Gastrocnemius medialis (tissue), 4 donors: Measurements from ENCODE around the gene GRK1. TPM values are rescaled to one million over a fixed set of nuclear protein-coding genes. Genes with fewer than 3 reads are reported as not detected.

Experiments
- ATAC-seq, 2 donors: fragments of 150-250 bp; one replicate each; pipeline ENCODE4 v1.9.1; 2016
- DNase-seq, 2 donors: peaks; one replicate each; pipeline ENCODE4 v3.0.0-alpha.2; 2019
- H3K27ac ChIP-seq, 4 donors: fragments of 200-600 bp; sonication (generic); 1 replicate in 1 of 4; 2 replicates in 3 of 4; pipeline ENCODE4 v1.5.1; 2016 to 2018; ENCODE audit warnings: mild to moderate bottlenecking in 2 of 4, moderate library complexity in 1 of 4
- H3K27me3 ChIP-seq, 3 donors: fragments of 200-600 bp; sonication (generic) in 2 of 3; 1 replicate in 1 of 3; 2 replicates in 2 of 3; pipeline versions ENCODE4 v1.5.1 to v1.6.0; 2016 to 2019; ENCODE audit warnings: mild to moderate bottlenecking in 1 of 3, moderate library complexity in 1 of 3
- H3K36me3 ChIP-seq, 2 donors: fragments of 200-600 bp; sonication (generic) in 1 of 2; one replicate each; pipeline ENCODE4 v1.5.1; 2017 to 2018
- H3K4me1 ChIP-seq, 2 donors: fragments of 200-600 bp; sonication (generic) in 1 of 2; one replicate each; pipeline ENCODE4 v1.5.1; 2016 to 2017; ENCODE audit warnings: mild to moderate bottlenecking in 2 of 2
- H3K4me3 ChIP-seq, 4 donors: fragments of 200-600 bp; sonication (generic) in 3 of 4; 1 replicate in 1 of 4; 2 replicates in 3 of 4; pipeline ENCODE4 v1.5.1; 2016 to 2019; ENCODE audit warnings: mild to moderate bottlenecking in 2 of 4
- H3K9me3 ChIP-seq, 3 donors: fragments of 200-600 bp; sonication (generic) in 2 of 3; 1 replicate in 1 of 3; 2 replicates in 2 of 3; pipeline ENCODE4 v1.5.1; 2016 to 2019
- POLR2A ChIP-seq, 2 donors: fragments of 450-650 bp; IDR thresholded peaks; one replicate each; pipeline ENCODE4 v1.6.1; 2017; ENCODE audit warnings: antibody characterized with exemption in 2 of 2, mild to moderate bottlenecking in 2 of 2, moderate library complexity in 2 of 2
- in situ Hi-C, 4 donors: fragments of 200-750 bp; cut with MboI; loops; one replicate each; pipeline versions ENCODE4 v1.15.0 to v1.8.0; 2017; ENCODE audit warnings: low sequenced_read_pairs in 4 of 4
- intact Hi-C: fragments of 100-400 bp; cut with DNase I; formaldehyde crosslinking; loops from one replicate; pipeline ENCODE4 v1.15.1; 2023; ENCODE audit warnings: low total_unique reads
- total RNA-seq, 4 donors: library from RNA; depleted of rRNA; stranded (reverse); fragments of >200 nt; gene quantifications; one replicate each; pipeline versions ENCODE4 v1.1.0 to v1.2.3, GENCODE V29; 2016
- TF ChIP-seq, protein P1 (sequence below), 5 experiments: fragments of 450-650 bp in 3 of 5; fragments of 200-600 bp in 2 of 5; sonication (generic) in 2 of 5; IDR thresholded peaks in 4 of 5; conservative IDR thresholded peaks in 1 of 5; 1 replicate in 4 of 5; 2 replicates in 1 of 5; pipeline ENCODE4 v1.5.1; 2016 to 2019; ENCODE audit warnings: antibody characterized with exemption in 5 of 5, mild to moderate bottlenecking in 3 of 5, moderate library complexity in 3 of 5

Gene GRK1
- total RNA-seq, 4 donors from 2014 or later, result 0.10 TPM; not detected in 3

DNA sequence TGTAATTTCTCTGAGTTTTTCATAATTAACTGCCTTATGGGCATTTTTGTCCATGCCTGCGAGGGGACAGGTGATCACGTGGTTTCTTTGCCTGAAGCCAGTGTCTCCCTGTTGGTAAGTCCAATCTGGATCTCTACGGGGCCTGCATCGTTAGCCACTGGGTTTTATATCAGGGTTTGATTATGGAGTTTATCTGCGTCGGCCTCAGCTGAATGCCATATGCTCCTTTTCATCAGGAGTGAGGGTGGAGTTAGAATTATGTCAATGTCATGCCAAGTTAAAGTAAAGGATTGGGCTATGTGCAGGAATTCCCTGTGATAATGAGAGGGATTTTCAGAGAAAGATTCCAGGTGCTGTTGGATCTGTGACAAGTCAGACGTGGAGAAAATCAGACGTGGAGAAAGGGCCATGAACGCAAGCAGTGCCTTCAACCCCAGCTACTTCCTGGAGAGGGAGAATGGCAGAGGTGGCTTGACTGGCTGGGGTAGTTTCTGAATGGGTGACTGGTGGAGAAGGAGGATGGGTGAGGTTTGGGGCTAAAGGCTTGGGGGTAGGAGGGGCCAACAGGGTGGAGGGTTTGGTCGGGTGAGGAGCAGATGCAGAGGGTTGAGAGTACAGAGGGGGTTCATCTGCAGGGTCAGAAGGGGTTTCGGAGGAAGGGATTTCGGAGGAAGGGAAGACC is 116.3 kb downstream of the GRK1 start:
- Histone ChIP-seq H3K9me3 (no peaks in the 10 kb centered on the region), H3K27me3 (no peaks in the 10 kb centered on the region), H3K27ac (no peak overlapping the region), H3K36me3 (no peaks in the 10 kb centered on the region), H3K4me1 (no peaks in the 10 kb centered on the region), H3K4me3 (no peak overlapping the region)
- ATAC-seq (no peak), DNase-seq (no peak)
- in situ Hi-C loops, result no loop called here
- no peak for TF ChIP-seq POLR2A (IDR thresholded peaks at IDR 0.05)
- TF ChIP-seq, protein P1, sequence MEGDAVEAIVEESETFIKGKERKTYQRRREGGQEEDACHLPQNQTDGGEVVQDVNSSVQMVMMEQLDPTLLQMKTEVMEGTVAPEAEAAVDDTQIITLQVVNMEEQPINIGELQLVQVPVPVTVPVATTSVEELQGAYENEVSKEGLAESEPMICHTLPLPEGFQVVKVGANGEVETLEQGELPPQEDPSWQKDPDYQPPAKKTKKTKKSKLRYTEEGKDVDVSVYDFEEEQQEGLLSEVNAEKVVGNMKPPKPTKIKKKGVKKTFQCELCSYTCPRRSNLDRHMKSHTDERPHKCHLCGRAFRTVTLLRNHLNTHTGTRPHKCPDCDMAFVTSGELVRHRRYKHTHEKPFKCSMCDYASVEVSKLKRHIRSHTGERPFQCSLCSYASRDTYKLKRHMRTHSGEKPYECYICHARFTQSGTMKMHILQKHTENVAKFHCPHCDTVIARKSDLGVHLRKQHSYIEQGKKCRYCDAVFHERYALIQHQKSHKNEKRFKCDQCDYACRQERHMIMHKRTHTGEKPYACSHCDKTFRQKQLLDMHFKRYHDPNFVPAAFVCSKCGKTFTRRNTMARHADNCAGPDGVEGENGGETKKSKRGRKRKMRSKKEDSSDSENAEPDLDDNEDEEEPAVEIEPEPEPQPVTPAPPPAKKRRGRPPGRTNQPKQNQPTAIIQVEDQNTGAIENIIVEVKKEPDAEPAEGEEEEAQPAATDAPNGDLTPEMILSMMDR (IDR thresholded peaks at IDR 0.05 in 4 of 5, conservative IDR thresholded peaks at IDR 0.05 in 1 of 5), result no peak
- intact Hi-C loops, result no loop called here

DNA sequence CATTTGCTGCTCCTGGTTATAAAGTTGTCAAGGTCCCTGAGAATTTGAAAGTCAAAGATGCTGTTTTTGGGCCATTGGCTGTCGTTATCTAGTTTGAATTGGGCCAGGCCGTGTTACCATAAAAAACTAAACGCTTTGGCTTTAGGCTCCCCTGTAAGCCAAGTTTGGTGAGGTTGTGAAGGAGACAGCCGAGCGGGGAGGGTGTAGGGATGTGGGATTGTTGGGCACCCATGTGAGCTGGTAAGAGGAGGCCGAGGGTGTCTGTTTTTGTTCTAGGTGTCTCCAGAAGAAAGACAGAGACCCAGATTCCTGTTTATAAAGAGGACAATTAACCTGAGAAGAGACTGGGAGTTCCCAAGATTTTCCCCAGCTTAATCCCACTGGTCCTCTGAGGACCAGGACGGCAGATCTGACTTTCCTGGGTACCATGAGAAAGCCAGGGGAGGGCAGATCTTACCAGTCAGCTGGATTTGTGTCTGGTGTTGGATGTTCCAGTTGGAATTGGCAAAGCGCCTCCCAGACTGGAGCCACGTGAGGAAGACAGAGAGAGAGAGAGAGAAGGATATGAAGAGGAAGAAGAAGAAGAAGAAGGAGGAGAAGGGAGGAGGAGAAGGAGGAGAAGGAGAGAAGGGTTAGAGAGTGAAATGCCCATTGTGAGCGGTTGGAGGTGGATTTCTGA is 117.1 kb downstream of the GRK1 start:
- ATAC-seq (no peak), DNase-seq (no peak)
- intact Hi-C loops, result no loop called here

DNA sequence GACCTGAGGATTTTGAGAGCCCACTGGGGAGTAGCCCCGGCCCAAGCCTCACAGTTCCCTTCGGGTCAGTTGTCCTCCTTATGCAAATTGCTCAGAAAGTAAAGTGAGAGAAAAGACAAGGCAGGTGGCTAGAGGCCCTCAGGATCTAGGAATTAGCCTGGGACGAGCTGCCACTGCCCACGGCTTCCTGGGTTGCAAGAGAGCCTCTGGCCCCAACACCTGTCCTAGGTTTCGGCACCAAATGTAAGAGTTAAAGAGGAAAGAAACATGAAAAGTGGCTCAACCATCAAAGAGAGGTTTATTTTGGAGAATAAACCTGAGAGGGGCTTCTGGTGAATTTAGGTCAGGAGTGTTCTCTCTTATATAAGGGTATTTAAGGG is 117.6 kb downstream of the GRK1 start:
- Histone ChIP-seq H3K36me3 (no peaks in the 10 kb centered on the region), H3K4me3 (no peak overlapping the region), H3K9me3 (no peaks in the 10 kb centered on the region), H3K27ac (no peak overlapping the region), H3K4me1 (no peaks in the 10 kb centered on the region), H3K27me3 (peaks cover 0 to 4% (median 0%) of the 10 kb centered on the region in 3 donors)
- no peak for TF ChIP-seq POLR2A (IDR thresholded peaks at IDR 0.05)
- TF ChIP-seq, protein P1 (IDR thresholded peaks at IDR 0.05 in 4 of 5, conservative IDR thresholded peaks at IDR 0.05 in 1 of 5), result no peak
- in situ Hi-C loops (no loop called here), intact Hi-C loops (no loop called here)
- ATAC-seq (no peak), DNase-seq (no peak)

More for the DNA sequence above, 117.1 kb downstream of the GRK1 start:
- Histone ChIP-seq H3K9me3 (no peaks in the 10 kb centered on the region), H3K4me3 (no peak overlapping the region), H3K4me1 (no peaks in the 10 kb centered on the region), H3K27me3 (peaks cover 0 to 4% (median 0%) of the 10 kb centered on the region in 3 donors), H3K36me3 (no peaks in the 10 kb centered on the region), H3K27ac (no peak overlapping the region)
- TF ChIP-seq POLR2A (IDR thresholded peaks at IDR 0.05), result no peak
- TF ChIP-seq, protein P1 (IDR thresholded peaks at IDR 0.05 in 4 of 5, conservative IDR thresholded peaks at IDR 0.05 in 1 of 5), result no peak
- in situ Hi-C loops, result no loop called here

DNA sequence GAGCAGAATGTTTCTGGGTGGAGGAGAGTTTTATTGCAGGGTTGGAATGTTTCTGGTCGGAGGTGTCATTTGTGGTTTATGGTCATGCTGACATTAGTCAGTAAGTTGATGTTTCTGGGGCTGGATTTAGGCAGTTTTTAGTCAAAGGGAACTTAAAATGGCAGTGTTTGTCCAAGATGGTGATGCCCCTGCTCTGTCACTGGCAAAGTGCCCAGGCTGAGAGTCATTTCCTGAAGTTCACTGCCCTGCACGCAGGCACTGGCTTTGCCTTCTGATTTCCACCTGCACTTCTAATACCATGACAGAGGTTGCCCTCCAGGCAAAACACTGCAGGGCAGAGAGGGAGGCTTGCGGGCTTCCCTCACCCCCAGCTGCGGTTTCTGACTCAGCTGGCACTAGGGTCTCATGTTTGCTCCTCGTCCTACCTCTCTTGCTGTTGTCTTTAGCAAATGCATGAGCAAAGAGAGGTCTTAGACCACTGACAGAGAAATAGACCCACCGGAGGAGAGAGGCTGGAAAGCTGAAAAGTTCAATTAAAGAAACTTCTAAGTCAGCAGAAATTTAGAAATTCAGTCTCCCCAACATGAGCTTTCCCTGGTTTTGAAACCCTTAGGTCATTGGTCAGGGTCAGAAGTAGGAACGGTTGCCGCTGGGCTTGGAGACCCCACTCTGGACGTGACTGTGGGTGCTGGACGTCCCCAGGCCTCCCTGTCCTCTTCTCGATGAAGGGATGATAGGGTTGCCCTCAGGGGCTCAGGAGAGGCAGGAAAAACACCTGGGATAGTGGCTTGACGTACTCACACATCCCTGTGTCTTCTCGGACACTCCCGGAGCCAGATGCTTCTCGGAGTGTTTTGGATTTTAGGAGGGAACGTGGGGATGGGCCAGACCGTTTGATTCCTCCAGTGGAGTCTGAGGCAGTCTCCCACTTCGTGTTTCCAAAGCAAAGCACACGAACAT is 118.3 kb downstream of the GRK1 start:
- Histone ChIP-seq H3K4me1 (no peaks in the 10 kb centered on the region), H3K27me3 (peaks cover 0 to 4% (median 0%) of the 10 kb centered on the region in 3 donors), H3K9me3 (no peaks in the 10 kb centered on the region), H3K36me3 (no peaks in the 10 kb centered on the region), H3K27ac (no peak overlapping the region), H3K4me3 (no peak overlapping the region)
- in situ Hi-C loops, result no loop called here
- intact Hi-C loops, result no loop called here
- no peak for ATAC-seq
- no peak for DNase-seq
- TF ChIP-seq, protein P1 (IDR thresholded peaks at IDR 0.05 in 4 of 5, conservative IDR thresholded peaks at IDR 0.05 in 1 of 5), result no peak
- TF ChIP-seq POLR2A (IDR thresholded peaks at IDR 0.05), result no peak
